Smooth muscle cell (in vitro differentiated cells): ENCODE data around the gene MYRF. TPM values are rescaled to one million over a fixed set of nuclear protein-coding genes. Genes with fewer than 3 reads are reported as not detected.

Source experiments
- DNase-seq: peaks from one replicate; lab custom pipeline; 2025; ENCODE audit not compliant: unreplicated experiment; lab: John Stamatoyannopoulos, UW
- H2AFZ ChIP-seq: fragments of 200-600 bp; sonication (generic); 2 replicates; pipeline ENCODE4 v1.6.0; 2016; ENCODE audit warnings: antibody characterized with exemption, low read depth, mild to moderate bottlenecking
- H3F3A ChIP-seq: fragments of 200-600 bp; sonication (generic); 2 replicates; pipeline ENCODE4 v1.6.0; 2017; ENCODE audit warnings: antibody characterized with exemption, low read depth
- H3K27ac ChIP-seq: fragments of 200-600 bp; sonication (generic); 2 replicates; pipeline ENCODE4 v1.5.1; 2016; ENCODE audit warnings: low read depth, mild to moderate bottlenecking
- H3K27me3 ChIP-seq: fragments of 200-600 bp; sonication (generic); 2 replicates; pipeline ENCODE4 v1.6.1; 2016; ENCODE audit warnings: low read depth, mild to moderate bottlenecking
- H3K36me3 ChIP-seq: fragments of 200-600 bp; sonication (generic); 2 replicates; pipeline ENCODE4 v1.5.1; 2016; ENCODE audit warnings: low read depth
- H3K4me1 ChIP-seq: fragments of 200-600 bp; sonication (generic); 2 replicates; pipeline ENCODE4 v1.5.1; 2016; ENCODE audit warnings: low read depth
- H3K4me2 ChIP-seq: fragments of 200-600 bp; sonication (generic); 2 replicates; pipeline ENCODE4 v1.6.0; 2016; ENCODE audit warnings: mild to moderate bottlenecking
- H3K4me3 ChIP-seq: fragments of 200-600 bp; sonication (generic); 2 replicates; pipeline ENCODE4 v1.5.1; 2016; ENCODE audit warnings: mild to moderate bottlenecking
- H3K79me2 ChIP-seq: fragments of 200-600 bp; sonication (generic); 2 replicates; pipeline ENCODE4 v1.6.0; 2016; ENCODE audit warnings: low read depth, mild to moderate bottlenecking
- H3K9ac ChIP-seq: fragments of 200-600 bp; sonication (generic); 2 replicates; pipeline ENCODE4 v1.6.0; 2016; ENCODE audit warnings: low read depth
- H3K9me3 ChIP-seq: fragments of 200-600 bp; sonication (generic); replicated peaks from 2 replicates; pipeline ENCODE4 v1.5.1; 2016; ENCODE audit warnings: low read depth
- H4K20me1 ChIP-seq: fragments of 200-600 bp; sonication (generic); 2 replicates; pipeline ENCODE4 v1.6.0; 2016; ENCODE audit warnings: low read depth
- WGBS: methylation state at CpG from one replicate; pipeline ENCODE4 v1.1.7; 2016; ENCODE audit warnings: low lambda C conversion rate; 5-methylcytosine and 5-hydroxymethylcytosine counted together
- polyA plus RNA-seq: library from polyadenylated mRNA; unstranded; fragments of >200 nt; fragmentation: Nextera tagmentation; extraction: Ambion mirVana; gene quantifications from 2 replicates; pipeline ENCODE4 v1.2.1, GENCODE V29; 2016
- total RNA-seq: library from RNA; depleted of rRNA; stranded (reverse); fragments of >200 nt; gene quantifications from 2 replicates; pipeline ENCODE4 v1.2.3, GENCODE V29; 2014
- TF ChIP-seq, protein P1 (sequence below): fragments of 200-600 bp; sonication (generic); IDR thresholded peaks from 2 replicates; pipeline ENCODE4 v1.5.1; 2017; ENCODE audit warnings: borderline replicate concordance, mild to moderate bottlenecking, antibody characterized with exemption; ENCODE audit not compliant: insufficient read depth, poor library complexity, severe bottlenecking

MYRF gene
- total and polyA plus RNA-seq, 2 experiments from 2014 or later: 11.1 to 13.7 TPM

DNA sequence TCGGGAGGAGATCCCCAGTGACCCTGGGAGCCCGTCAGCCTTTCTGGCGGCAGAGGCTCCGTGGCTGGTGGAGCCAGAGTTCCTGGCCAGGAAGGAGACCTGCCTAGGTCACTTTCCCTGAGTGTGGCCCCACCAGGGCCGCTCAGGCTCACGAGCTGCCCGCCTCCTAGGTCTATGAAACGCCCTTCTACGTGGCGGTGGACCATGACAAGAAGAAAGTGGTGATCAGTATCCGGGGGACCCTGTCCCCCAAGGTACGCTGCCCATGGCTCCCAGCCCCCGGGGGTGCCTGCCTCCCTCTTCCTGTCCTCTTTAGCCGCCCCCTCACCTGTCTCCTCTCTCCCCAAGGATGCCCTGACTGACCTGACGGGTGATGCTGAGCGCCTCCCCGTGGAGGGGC is 17.0 kb upstream of the MYRF start:
- Histone ChIP-seq H3K4me3 (no peak overlapping the region), H3K4me2 (no peak overlapping the region), H3K9me3 (no peaks in the 10 kb centered on the region), H3K79me2 (no peaks in the 10 kb centered on the region), H3K27me3 (no peaks in the 10 kb centered on the region), H3K9ac (no peak overlapping the region), H3K36me3 (no peaks in the 10 kb centered on the region), H3K4me1 (no peaks in the 10 kb centered on the region), H4K20me1 (no peaks in the 10 kb centered on the region), H3K27ac (no peak overlapping the region), H2AFZ (no peak overlapping the region), H3F3A (no peaks in the 10 kb centered on the region)
- no peak for DNase-seq
- TF ChIP-seq, protein P1, sequence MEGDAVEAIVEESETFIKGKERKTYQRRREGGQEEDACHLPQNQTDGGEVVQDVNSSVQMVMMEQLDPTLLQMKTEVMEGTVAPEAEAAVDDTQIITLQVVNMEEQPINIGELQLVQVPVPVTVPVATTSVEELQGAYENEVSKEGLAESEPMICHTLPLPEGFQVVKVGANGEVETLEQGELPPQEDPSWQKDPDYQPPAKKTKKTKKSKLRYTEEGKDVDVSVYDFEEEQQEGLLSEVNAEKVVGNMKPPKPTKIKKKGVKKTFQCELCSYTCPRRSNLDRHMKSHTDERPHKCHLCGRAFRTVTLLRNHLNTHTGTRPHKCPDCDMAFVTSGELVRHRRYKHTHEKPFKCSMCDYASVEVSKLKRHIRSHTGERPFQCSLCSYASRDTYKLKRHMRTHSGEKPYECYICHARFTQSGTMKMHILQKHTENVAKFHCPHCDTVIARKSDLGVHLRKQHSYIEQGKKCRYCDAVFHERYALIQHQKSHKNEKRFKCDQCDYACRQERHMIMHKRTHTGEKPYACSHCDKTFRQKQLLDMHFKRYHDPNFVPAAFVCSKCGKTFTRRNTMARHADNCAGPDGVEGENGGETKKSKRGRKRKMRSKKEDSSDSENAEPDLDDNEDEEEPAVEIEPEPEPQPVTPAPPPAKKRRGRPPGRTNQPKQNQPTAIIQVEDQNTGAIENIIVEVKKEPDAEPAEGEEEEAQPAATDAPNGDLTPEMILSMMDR: no peak
- WGBS: 95% methylated on average over 14 of the region's 17 CpGs

DNA sequence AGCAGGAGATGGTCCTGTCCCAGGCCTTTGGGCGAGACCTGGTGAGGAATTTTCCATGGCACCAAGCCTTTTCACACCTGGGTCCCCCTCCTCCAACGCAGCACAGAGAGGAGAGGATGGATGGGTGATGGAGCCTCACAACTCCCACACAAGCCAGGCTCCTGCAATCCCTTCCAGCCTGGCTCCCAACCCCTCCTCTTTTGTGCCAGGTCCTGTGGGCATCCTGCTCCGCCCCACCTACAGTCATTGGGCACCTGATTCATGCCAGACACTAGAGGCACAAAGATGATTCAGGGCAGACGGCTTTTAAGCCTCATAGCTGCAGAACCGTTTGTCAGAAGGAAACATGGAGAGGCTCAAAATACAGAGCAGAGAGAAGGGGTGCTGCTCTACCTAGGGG is 16.1 kb upstream of the MYRF start:
- no peak overlapping the region for H3K27ac ChIP-seq
- no peaks in the 10 kb centered on the region for H3K9me3 ChIP-seq
- no peaks in the 10 kb centered on the region for H3K4me1 ChIP-seq
- H3K4me3 ChIP-seq: no peak overlapping the region
- no peaks in the 10 kb centered on the region for H3K79me2 ChIP-seq
- H3K36me3 ChIP-seq: no peaks in the 10 kb centered on the region
- no peaks in the 10 kb centered on the region for H3F3A ChIP-seq
- no peak overlapping the region for H3K4me2 ChIP-seq
- no peak overlapping the region for H2AFZ ChIP-seq
- no peak for DNase-seq
- no peaks in the 10 kb centered on the region for H4K20me1 ChIP-seq
- WGBS: 90% methylated on average over 5 of the region's 5 CpGs
- H3K27me3 ChIP-seq: no peaks in the 10 kb centered on the region
- no peak overlapping the region for H3K9ac ChIP-seq
- TF ChIP-seq, protein P1: no peak

DNA sequence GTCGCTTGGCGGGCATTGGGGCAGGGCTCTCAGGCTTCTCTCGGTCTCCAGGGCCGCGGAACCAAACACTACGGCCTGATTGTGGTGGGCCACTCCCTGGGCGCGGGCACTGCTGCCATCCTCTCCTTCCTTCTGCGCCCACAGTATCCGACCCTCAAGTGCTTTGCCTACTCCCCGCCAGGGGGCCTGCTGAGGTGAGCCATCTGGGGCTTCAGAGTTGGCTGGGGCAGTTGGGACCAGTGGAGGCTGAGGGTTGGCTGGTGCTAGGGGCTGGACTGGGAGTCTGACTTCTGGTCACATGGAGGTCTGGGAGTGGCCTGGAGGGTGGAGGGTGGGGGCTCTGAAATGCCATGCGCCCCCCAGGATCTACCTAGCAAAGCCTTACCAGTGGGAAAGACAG is 15.3 kb upstream of the MYRF start:
- Histone ChIP-seq H3K27ac (no peak overlapping the region), H3F3A (no peaks in the 10 kb centered on the region), H4K20me1 (no peaks in the 10 kb centered on the region), H3K36me3 (no peaks in the 10 kb centered on the region), H3K9me3 (no peaks in the 10 kb centered on the region), H3K9ac (no peak overlapping the region), H3K4me3 (no peak overlapping the region), H3K4me2 (no peak overlapping the region), H3K79me2 (no peaks in the 10 kb centered on the region), H2AFZ (no peak overlapping the region), H3K4me1 (no peaks in the 10 kb centered on the region), H3K27me3 (no peaks in the 10 kb centered on the region)
- no peak for DNase-seq
- TF ChIP-seq, protein P1: no peak
- 97% methylated on average over 12 of the region's 12 CpGs for WGBS

DNA sequence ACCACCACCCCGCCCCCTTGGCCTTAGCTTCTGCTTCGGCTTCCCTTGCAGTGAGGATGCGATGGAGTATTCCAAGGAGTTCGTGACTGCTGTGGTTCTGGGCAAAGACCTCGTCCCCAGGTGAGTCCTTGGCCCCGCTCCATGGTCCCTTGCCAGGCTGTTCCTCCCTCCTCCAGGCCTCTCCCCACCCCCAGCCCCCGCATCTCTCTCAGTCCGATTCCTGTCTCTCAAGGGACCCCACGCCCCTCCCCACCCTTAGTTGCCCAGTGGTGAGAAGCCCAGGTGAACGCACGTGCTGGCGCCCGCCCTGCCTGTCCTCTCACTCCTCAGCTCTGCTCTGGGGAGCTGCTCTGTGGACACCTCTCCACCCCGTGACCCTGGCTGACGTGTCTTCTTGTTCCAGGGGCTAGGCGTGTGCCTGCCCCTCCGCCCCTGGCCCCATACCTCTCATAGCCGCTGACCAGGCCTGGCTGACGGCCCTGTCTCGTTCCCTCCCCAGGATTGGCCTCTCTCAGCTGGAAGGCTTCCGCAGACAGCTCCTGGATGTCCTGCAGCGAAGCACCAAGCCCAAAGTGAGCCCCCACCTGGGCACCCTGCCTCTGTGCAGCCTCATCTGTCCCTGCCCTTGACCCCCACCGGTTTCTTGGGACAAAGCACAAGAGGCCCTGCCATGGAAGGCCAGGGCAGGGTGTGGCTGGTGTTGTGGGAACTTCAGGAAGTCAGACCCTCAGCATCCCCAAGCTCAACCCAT is 14.6 kb upstream of the MYRF start:
- TF ChIP-seq, protein P1: no peak
- WGBS: 92% methylated on average over 16 of the region's 23 CpGs

More for the DNA sequence above, 14.6 kb upstream of the MYRF start:
- Histone ChIP-seq H2AFZ (no peak overlapping the region), H4K20me1 (no peaks in the 10 kb centered on the region), H3K9me3 (no peaks in the 10 kb centered on the region), H3K79me2 (no peaks in the 10 kb centered on the region), H3K4me2 (no peak overlapping the region), H3F3A (no peaks in the 10 kb centered on the region), H3K4me3 (no peak overlapping the region), H3K4me1 (no peaks in the 10 kb centered on the region), H3K27ac (no peak overlapping the region), H3K27me3 (no peaks in the 10 kb centered on the region), H3K9ac (no peak overlapping the region), H3K36me3 (no peaks in the 10 kb centered on the region)
- DNase-seq: no peak
